Stimulated activated CD4-positive, alpha-beta T cell treated with anti-CD3 and anti-CD28 coated beads, Interleukin-1b, Interleukin-23, amount 100 ng/mL, for 24 hours (primary cell): Measurements from ENCODE around the gene PGAP3.
"Not testable (repeated sequence)": the region's sequence is repeated elsewhere in the genome, so short reads cannot be mapped to it uniquely, and the experiment has no call there.

ENCODE experiments used
- DNase-seq, 4 experiments: peaks; one replicate each; pipeline ENCODE4 v3.0.0-alpha.2; 2020; ENCODE audit warnings: low read depth in 4 of 4, low spot score in 1 of 4

PGAP3 gene, protein sequence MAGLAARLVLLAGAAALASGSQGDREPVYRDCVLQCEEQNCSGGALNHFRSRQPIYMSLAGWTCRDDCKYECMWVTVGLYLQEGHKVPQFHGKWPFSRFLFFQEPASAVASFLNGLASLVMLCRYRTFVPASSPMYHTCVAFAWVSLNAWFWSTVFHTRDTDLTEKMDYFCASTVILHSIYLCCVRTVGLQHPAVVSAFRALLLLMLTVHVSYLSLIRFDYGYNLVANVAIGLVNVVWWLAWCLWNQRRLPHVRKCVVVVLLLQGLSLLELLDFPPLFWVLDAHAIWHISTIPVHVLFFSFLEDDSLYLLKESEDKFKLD

DNA sequence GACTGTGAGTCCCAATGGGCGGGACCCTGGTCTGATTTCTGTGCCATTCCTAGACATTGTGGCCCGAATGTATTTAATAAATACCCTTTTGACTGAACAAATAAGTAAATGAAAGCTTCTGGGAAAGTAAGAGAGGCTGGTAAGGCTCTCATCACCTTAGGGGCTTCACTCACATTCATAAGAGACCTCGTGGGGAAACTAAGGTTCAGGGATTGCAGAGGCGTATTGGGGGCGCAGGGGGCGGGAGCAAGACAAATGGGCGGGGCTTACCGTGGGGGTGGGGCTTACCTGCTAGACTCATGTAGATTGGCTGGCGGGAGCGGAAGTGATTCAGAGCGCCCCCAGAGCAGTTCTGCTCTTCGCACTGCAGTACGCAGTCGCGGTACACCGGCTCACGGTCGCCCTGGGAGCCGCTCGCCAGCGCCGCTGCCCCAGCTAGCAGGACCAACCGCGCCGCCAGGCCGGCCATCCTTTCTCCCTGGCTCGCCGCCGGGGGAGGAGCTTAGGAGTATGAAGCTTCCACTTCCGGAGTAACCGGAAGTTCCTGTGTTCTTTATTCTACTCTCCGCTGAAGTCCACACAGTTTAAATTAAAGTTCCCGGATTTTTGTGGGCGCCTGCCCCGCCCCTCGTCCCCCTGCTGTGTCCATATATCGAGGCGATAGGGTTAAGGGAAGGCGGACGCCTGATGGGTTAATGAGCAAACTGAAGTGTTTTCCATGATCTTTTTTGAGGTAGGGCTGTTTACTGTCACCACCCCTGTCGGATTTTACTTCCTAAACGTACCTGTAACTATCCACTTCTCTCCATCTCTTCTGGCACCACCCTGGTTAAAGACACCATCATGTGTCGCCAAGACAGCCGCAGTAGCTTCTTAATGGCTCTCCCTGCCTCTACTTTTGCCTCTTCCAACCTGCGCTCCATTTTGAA is at the start of gene PGAP3:
TSS of gene PGAP3 (minus strand) at position 512 of the 929 bp plus-strand sequence. CDS start at position 469, 43 bp downstream.
- DNase-seq: peak; percentile 69 to 82 (median 77)

DNA sequence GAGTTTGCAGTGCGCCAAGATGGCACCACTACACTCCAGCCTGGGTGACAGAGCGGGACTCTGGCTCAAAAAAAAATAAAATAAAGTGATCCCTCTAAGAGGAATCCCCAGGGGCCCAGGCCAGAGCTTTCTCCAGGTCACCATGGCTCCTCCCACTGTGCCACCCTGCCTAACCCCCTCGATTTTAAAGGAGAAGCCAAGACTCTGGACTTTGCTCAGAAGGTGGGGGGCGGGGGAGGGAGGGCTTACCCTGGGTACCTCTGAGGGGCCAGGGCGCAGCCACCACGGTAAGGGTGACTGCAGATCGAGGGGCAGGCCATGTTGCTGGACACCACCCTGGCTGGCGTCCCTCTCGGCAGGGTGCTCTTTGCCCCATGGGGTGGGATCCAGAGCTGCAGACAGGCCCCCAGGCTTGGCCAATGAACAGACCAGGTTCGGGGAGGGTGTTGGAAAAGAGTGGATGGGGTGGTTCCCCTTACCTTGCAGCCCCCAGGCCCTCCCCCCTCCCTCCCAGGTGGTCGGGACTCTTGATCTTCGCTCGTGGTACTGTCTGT is 49.4 kb upstream of the PGAP3 start:
- no peak for DNase-seq

DNA sequence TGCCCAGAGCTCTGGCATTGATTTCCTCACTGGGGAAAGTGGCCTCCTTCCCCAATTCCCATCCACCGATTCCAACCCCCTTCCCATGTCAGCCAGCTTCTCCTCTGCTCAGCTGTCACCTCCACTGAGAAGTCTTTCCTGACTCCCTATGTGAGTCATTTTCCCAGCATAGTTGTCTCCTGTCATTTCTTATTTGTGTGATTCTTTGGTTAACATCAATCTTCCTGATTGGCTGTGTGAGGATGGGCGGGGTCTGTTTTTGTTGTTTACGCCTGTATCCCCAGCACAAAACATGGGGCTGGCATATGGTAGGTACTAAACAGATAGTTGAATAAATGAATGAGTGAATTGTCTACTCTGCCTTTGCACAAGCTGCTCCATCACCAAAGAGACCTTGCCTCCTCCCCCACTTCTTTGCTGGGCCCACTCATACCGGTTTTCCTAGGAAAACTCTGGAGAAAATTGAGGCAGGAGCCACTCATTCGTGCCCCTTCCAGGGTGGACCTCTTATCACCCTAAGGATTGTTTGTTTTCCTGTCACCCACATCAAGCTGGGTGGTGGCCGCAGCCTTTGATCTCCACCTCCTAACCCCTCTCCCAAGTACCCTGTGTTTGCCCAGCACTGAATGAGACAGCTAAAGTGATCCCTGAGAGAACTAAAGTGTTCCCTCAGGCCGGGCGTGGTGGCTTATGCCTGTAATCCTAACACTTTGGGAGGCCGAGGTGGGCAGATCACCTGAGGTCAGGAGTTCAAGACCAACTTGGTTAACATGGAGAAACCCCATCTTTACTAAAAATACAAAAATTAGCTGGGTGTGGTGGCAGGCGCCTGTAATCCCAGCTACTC is 48.7 kb upstream of the PGAP3 start:
- no peak for DNase-seq

DNA sequence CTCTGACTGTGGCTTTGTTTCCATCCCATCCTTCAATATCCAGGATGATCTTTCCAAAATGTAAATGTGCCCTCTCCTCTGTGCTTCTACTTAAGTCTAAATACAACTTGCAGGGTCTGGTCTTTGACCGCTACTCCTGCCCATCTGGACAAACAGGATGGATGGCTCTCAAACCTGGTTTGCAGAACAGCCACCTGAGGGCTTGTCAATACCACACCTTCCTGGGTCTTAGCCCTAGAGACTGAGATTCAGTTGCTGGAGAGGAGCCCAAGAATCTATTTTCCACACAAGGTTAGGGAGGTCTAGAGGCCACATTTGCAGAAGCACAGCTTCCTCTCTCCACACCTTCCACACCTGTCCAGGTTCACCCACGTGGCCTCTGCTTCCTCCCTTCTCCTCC is 48.0 kb upstream of the PGAP3 start:
- DNase-seq: no peak

DNA sequence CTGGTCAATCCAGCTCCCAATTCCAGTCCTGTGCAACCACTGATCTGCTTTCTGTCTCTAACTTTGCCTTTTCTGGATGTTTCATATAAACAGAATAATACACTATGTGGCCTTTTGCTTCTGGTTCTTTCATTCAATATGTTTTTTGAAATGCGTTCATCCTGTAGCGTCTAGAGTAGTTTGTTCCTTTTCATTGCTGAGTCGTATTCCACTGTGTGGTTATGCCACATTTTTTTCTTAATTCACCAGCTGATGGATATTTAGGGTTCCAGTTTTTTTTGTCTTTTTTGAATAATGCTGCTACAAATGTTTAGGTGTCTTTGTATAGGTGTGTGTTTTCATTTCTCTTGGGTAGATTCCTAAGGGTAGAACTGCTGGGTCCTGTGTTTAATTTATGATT is 44.7 kb upstream of the PGAP3 start:
- no peak for DNase-seq

DNA sequence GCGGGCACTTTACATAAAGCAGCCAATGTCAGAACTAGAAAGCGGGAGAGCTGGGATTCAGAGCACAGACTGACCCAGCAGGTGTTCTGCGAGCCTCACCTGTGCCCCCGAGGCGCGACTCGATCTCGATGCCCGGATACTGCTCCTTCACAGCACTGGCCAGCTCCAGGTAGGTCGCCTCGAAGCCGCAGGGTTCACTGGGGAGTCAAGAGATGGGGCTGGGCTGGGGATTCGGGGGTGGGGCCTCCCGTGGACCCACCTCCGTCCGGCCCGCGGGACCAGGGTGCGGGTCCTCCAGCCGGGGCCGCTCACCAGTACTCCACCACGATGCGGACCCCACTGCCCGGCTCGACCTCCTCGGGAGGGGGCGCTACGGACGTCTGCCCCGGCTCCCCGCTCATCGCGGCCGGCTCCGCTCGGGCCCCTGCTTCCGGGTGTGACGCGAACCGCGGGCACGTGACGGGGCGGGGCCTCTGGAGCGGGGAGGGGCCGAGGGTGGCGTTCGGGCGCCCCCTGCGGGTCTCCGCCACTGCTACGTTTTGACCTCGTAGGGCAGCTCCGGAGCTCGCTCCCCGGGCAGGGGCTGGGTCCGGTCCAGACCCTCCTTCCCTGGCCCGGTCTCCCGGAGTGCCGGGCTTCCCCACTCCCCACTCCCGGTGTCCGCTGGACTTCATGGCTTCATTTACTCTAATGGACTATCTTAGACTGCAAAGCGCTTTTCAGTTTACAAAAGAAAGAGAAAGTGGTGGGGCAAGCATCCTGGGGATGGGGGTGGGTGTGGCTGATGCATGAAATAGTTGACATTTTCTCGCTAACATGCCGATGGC is 42.5 kb upstream of the PGAP3 start, which contains the start of gene MIEN1:
TSS of gene MIEN1 (minus strand) at position 438 of the 827 bp plus-strand sequence. CDS start at position 401, 37 bp downstream.
- DNase-seq: peak; percentile 89 to 93 (median 92)

DNA sequence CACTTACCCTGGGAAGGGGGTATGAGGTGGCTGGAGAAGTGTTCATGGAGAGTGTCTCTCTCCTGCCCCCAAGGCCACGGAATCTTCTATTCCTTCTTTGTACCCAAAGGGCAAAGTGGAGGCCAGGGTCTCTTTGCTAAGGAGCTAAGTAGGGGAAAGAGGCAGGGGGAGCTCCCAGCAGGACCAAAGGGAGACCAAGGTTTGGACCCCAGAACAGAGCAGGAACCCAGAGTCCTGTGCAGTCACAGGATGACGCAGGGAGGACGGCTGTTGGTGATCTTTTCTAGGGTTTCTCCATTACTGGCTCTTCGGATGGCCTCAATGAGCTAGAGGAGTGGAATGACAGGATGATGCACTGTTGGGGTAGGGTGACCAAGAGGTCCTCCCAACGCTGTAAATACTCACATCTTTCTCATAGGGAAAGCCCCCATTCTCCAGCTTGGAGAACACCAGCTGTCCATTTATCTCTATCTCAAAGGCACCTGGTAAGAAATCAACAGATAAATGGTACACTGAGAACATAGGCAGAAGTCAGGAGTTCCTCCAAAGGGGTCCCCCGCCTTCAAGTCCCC is 41.5 kb upstream of the PGAP3 start:
- DNase-seq: no peak

DNA sequence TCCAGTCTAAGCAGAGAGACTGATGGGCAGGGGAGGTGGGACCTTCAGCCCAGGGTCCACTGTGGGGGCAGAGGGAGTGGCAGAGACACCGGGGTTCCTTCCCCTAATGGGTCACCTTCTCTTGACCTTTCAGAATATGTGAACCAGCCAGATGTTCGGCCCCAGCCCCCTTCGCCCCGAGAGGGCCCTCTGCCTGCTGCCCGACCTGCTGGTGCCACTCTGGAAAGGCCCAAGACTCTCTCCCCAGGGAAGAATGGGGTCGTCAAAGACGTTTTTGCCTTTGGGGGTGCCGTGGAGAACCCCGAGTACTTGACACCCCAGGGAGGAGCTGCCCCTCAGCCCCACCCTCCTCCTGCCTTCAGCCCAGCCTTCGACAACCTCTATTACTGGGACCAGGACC is 39.7 kb upstream of the PGAP3 start:
- no peak for DNase-seq

DNA sequence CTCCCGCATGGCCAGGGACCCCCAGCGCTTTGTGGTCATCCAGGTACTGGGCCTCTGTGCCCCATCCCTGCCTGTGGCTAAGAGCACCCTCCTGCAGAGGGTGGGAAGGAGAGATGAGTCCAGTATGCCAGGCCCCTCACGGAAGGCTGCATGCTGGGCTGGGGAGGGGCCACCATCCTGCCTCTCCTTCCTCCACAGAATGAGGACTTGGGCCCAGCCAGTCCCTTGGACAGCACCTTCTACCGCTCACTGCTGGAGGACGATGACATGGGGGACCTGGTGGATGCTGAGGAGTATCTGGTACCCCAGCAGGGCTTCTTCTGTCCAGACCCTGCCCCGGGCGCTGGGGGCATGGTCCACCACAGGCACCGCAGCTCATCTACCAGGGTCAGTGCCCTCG is 38.8 kb upstream of the PGAP3 start:
- DNase-seq: no peak

DNA sequence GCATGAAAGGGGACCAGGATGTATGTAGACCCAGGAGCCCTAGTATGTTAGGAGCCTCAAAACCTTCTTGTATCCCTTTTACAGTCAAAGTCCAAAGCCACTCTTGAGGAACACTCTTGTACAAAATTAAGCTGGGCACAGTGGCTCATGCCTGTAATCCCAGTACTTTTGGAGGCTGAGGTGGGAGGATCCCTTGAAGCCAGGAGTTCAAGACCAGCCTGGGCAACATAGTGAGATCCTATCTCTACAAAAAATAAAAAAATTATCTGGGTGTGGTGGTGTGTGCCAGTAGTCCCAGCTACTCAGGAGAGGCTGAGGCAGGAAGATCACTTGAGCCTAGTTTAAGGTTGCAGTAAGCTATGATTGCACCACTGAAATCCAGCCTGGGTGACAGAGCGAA is 38.1 kb upstream of the PGAP3 start:
- DNase-seq: not testable (repeated sequence)

DNA sequence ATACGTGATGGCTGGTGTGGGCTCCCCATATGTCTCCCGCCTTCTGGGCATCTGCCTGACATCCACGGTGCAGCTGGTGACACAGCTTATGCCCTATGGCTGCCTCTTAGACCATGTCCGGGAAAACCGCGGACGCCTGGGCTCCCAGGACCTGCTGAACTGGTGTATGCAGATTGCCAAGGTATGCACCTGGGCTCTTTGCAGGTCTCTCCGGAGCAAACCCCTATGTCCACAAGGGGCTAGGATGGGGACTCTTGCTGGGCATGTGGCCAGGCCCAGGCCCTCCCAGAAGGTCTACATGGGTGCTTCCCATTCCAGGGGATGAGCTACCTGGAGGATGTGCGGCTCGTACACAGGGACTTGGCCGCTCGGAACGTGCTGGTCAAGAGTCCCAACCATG is 36.9 kb upstream of the PGAP3 start:
- DNase-seq: no peak

DNA sequence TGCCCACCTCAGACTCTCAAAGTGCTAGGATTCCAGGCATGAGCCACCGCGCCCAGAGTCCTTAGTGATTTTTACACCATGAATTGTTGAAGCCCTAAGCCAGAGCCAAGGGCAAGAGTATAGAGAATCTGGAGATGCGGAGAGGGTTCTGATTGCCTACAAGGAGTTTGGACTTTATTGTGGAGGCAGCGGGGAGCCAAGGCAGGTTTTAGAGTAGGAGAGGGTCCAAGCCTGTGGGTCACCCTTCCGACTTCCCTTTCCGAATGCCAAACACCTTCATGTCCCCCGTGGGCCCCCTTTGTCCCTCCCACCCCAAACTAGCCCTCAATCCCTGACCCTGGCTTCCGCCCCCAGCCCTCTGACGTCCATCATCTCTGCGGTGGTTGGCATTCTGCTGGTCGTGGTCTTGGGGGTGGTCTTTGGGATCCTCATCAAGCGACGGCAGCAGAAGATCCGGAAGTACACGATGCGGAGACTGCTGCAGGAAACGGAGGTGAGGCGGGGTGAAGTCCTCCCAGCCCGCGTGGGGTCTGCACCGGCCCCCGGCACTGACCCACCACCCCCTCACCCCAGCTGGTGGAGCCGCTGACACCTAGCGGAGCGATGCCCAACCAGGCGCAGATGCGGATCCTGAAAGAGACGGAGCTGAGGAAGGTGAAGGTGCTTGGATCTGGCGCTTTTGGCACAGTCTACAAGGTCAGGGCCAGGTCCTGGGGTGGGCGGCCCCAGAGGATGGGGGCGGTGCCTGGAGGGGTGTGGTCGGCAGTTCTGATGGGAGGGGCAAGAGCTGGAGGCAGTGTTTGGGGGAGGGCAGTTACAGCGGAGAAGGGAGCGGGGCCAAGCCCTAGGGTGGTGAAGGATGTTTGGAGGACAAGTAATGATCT is 35.4 kb upstream of the PGAP3 start:
- no peak for DNase-seq

DNA sequence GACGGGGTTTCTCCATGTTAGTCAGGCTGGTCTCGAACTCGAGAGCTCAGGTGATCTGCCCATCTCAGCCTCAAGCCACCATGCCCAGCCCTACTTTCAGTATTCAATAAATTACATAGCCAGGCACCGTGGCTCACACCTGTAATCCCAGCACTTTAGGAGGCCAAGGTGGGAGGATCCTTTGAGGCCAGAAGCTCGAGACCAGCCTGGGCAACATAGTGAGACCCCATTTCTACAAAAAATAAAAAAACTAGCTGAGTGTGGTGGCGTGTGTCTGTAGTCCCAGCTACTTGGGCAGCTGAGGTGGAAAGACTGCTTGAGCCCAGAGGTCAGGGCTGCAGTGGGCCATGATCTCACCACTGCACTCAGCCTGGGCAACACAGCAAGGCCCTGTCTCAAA is 34.2 kb upstream of the PGAP3 start:
- DNase-seq: no peak

DNA sequence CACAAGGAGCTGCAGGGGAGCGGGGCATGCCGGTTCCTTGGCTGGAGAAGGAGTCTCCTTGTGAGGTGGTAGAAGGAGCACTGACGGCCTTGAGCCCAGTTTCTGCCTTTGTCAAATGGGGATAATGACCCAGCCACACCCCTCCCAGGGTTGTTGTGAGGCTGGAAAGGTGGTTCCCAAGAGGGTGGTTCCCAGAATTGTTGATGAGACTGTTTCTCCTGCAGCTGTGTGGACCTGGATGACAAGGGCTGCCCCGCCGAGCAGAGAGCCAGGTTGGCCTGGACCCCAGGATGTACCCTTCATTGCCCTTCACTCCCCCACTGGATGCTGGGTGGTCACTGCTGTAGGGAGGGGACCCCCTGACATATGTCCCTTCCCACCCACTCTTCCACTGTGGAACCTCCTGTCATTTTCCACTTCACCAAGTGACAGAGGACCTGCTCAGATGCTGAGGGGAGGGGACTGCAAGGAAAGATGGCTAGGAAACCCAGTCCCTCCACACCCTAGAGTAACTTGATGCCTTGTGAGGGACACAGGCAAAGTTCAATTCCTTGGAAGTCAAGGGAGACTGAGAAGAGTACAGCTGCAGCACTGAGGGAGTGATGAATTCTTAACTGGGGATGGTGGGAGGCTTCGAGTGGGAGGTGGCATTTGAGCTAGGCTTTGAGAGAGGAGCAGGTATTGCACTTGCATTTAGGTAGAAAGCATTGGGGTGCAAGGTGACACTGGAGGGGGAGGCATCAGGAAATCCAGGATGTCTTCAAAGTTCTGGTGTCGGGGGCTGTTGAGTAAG is 31.9 kb upstream of the PGAP3 start:
- no peak for DNase-seq

DNA sequence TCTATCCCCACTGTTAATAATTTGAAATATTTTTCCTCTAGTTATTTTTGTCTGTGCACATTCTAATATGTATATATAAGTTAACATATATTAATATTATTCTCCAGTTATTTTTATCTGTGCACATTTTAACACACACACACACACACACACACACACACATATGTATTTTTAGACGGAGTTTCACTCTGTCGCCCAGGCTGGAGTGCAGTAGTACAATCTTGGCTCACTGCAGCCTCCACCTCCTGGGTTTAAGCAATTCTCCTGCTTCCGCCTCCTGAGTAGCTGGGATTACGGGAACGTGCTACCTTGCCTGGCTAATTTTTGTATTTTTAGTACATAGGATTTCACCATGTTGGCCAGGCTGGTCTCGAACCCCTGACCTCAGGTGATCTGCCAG is 29.8 kb upstream of the PGAP3 start:
- no peak for DNase-seq

DNA sequence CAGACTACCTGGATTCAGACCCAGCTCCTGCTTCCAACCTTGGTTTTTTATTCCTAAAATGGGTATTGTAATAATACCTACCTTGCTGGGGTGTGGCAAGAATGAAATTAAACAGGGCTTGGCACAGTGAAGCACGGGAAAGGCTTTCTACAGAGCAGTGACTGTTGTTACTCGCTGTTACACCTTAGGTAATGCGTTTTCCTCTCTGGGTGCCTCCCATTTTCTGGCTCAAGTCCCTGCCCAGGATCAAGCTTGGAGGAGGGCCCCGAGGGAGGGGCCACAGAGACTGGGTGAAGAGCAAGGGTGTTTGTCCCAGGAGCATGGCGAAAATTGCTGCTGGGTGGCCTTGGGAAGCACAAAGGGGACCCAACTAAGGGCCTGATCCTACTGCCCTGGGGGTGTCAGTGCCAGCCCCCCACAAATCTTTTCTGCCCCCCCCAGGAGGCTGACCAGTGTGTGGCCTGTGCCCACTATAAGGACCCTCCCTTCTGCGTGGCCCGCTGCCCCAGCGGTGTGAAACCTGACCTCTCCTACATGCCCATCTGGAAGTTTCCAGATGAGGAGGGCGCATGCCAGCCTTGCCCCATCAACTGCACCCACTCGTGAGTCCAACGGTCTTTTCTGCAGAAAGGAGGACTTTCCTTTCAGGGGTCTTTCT is 29.2 kb upstream of the PGAP3 start:
- no peak for DNase-seq

DNA sequence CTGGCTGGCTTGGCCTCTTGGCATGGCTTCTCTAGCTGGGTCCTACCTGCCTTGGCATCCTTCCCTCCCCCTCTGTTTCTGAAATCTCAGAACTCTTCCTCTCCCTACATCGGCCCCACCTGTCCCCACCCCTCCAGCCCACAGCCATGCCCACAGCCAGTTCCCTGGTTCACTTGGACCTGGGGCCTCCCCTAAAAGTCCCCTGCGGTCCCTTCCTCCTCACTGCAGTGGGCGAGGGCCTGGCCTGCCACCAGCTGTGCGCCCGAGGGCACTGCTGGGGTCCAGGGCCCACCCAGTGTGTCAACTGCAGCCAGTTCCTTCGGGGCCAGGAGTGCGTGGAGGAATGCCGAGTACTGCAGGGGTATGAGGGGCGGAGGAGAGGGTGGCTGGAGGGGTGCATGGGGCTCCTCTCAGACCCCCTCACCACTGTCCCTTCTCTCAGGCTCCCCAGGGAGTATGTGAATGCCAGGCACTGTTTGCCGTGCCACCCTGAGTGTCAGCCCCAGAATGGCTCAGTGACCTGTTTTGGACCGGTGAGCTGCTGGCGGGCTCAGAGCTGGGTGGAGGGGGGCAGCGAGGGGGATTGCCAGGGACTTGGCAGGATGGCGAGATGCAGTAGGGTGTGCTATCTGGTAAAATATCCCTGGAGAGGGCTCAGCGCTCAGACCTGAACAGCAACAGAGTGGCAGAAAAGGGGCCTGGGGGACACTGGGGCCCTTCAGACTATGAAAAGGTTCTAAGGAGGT is 28.4 kb upstream of the PGAP3 start:
- no peak for DNase-seq
